CD4-positive, alpha-beta T cell treated with Interleukin-4 for 1 hour (primary cell): ENCODE measurements around the gene SFXN4.

Experiments used
- DNase-seq, 2 donors: peaks; one replicate each; pipeline ENCODE4 v3.0.0-alpha.2; 2020 to 2022

Gene SFXN4, protein sequence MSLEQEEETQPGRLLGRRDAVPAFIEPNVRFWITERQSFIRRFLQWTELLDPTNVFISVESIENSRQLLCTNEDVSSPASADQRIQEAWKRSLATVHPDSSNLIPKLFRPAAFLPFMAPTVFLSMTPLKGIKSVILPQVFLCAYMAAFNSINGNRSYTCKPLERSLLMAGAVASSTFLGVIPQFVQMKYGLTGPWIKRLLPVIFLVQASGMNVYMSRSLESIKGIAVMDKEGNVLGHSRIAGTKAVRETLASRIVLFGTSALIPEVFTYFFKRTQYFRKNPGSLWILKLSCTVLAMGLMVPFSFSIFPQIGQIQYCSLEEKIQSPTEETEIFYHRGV

DNA sequence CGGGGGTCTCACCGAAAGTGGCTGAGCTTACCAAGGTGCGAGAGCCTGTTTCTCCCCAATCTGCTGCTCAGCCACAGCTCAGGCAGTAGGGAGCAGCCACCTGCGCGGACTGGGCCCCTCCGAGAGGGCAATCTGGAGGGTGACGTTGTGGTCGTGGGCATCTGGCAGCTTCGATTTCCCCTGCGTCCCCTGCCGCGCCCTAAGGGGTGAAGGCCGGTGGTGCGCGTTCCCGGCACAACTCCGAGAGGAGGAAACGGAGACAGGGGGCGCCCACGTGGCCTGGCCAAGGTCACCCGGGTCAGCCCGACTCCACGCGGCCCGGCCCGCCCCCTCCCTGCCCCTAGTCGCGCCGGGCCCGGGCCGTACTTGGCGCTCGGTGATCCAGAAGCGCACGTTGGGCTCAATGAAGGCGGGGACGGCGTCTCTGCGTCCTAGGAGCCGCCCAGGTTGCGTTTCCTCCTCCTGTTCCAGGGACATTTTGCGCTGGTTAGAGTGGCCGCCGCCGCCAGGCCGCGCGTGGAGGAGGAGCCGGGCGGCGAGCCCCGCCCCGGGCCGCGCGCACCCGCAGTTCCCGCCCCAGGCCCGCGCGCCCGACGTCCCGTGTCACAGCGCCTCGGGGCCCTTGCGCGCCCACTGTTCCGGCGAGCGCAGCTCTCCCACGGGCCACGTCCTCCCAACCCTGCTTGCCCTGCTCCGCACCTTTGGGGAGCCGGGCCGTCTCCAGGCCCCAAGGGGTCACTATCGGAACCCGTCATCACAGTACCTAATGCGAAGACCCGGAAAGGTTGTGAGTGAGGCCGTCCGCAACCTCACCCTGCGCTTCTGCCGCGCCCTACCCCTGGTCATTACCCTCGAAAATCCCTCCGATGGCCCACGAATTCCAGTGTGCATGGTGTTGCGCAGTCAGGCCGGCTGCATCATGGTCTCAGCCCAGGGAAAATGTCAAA lies at the start of gene SFXN4:
SFXN4 (minus strand) TSS at position 544 of the 947 bp plus-strand sequence; CDS start at position 477, 67 bp downstream.
- peak; percentile 74 to 82 for DNase-seq

DNA sequence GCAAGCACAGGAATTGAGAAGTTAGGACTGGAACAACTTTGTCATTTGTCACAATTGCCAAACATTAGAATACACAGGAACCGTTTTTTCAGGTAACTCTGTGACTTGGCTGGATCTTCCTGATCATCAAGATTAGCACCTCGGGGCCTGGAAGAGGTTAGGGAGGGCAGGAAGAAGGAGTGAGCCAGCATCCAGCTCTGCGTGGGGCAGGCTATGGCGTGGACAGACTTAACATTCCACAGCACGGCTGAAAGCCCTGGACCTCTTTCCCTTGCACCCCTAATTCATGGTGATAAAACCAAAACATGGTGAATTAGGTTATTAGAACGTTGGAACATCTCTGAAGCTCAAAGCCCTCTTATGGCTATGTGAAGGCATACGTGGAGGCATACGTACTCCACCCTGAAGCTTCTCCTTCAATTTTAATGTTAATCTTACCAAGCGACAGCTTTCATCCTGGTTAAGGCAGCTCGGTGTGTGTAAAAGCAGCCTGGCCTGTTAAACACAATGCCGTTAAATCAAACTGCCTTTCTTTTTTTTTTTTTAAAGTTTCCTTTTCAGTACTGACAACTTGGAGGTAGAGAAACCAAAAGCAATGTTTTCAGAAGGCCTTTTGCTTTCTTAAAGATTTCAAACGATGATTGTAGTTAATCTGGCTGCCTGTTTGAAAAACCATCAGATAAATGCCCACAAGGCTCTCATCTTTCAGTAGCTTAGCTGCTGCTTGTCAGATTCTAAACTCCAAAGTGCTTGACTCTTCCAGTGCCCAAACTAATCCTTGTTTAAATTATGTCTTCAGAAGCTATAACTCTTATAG lies 46.3 kb upstream of the SFXN4 start:
- DNase-seq, result peak in 1 of 2 donors; percentile 59

DNA sequence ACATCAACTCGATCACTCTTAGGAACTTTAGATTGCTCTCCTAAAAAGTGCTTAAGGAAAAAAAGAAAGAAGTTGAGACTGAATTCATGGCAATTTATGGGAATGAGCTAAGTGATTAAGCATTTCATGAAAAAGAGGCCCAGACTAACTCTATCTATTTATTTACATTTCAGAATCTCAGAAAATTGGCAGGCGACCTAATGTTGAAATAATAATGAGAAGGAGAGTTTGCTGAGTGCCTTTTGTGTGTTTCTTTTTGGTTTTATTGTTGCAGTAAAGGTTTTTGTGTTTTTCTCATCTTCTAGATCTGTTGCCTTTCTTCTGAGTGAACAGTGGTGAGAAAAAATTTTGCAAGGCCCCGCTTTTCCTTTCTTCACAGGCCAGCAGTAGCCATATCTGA lies 45.7 kb upstream of the SFXN4 start:
- DNase-seq, result no peak

DNA sequence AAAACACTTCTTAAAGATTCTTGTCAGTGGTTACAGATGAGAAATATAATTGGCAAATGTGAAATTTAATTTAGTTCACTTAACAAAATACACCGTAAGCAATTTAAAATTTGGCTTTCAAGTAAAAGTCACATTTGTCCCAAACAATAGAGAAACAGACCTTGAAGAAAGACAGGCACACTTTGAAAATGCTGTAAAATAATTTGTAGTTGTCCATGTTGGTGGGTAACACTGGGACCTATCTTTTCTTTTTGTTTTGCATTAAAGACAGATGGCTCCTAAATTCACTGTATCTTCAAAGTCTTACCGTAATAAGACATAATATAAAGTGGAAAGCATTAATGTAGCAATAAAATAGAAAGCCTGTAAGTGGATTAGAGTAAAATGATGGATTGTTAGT lies 45.1 kb upstream of the SFXN4 start:
- DNase-seq, result no peak

DNA sequence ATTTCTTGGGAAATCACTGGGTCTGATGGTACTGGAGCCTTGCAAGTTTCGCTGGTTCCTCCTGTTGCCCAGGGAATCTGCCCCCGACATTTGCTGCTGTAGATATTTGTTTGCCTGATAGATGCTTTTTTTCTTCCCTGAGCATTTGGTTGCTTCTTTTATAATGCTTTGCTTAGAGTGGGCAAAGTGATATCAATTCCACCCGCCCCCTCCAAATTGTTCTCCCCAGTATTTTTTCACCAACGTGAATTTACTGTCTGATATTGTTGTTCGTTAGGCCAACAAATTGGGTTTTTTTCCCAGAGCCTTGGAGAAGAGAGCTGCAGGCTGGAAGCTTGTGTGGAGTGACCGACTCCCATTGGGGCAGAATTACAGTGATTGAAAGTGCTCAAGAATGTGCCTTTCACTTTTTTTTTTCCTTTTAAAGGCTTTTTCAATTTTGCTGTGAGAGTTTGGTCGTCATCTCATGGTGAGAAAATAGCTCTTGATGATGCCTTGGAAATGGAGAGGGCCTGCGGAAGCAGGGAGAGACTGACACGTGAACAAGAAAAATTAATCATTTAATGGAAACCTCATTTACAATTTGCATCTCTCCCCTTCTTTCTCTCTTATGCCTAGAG lies 44.3 kb upstream of the SFXN4 start:
- no peak for DNase-seq

DNA sequence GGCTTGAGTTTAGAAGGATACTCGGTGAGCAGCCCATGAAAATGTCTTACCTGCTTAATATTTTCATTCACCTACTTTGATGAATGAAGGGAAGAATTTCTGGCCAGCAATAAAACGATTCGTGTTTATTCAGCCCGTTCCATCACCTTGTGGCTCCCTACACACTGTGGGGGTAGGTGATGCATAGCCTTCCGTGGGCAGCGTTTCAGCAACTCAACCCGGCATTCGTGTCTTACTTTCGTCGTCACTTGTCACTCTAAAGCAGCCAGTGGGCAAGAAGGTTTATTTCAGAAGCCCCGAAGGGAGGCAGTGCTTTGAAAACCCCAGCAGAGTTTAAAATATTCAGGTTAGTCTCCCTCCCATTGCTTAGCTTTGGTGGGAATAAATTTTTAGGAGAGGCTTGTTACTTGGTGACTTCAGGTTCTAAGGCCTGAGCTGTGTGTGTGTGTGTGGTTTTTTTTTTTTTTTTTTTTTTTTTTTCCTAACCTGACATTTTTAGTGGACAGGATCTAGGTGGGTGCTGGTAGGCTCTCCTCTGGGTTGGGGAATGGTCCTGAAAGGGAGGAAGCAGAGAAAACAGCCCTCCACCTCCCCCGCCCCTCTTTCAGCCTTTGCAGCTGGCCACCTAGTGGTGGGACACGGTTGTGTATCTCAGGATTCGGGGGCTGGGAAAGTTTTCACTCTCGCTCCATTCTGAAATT lies 43.7 kb upstream of the SFXN4 start:
- peak; percentile 54 to 56 for DNase-seq

DNA sequence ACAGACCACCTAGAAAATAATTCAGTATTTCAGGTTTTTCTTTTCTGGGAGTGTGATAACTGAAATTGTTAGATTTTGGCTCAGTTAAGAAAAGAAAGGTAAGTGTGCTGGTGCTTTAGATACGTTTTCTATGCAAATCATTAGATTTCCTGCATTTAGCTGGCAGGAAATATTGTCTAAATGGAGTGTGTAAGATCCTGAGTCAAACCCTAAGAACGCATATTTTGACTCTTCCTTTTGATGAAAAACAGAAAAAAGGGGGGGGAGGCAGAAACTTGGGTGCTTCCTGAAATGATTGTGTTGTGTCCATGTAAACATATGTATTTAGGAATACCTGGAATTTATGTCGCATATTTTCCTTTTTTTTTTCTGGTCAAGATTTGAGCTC lies 43.0 kb upstream of the SFXN4 start:
- DNase-seq, result peak in 1 of 2 donors; percentile 15

DNA sequence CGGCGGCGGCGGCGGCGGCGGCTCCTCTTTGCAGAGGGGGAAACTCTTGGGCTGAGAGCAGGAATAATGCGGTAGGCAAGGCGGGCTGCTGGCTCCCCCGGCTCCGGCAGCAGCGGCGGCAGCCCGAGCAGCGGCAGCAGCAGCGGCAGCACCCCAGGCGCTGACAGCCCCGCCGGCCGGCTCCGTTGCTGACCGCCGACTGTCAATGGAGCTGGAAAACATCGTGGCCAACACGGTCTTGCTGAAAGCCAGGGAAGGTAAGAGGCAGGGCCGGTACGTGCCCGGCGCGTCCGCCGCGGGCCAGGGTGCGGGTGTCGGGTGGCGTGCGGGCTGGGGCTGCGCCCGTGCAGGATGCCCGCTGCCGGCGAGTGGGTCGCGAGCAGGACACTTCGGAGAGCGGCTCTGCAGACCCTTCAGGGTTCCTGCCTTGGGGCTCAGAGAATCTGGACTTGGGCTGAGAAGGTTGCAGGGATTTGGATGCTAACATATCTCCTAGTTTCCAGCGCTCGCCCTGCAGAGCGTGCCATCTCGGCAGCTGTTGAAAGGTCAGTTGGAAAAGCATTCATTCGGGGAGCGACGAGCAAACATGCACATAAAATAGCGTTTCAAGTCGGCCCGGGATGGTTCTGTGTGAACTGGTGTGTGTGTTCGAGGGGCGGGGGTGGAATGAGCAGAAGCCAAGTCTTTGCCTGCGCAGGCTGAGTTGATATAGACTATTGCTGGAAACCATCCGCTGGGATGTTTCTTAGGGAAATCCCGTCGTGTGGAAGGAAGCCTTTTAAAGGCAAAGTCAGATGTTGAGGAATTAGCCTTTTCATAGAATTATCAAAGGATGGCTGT lies 42.4 kb upstream of the SFXN4 start:
- peak; percentile 13 to 31 for DNase-seq

DNA sequence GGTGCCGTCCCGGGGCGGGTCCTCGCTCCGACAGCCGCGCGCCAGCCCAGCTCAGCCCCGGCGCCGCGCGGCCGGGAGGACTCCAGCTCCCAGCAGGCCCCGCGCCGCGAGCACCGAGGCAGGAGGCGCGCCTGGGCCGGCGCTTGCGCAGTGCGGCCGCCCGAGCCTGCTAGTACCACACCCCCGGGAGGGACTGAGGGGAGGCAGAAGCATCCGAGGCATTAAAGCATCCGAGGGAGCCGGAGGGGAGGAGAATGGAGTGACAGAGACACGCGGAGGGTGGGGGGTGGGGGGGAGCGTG lies 41.8 kb upstream of the SFXN4 start, which contains the start of gene GRK5:
GRK5 (plus strand) TSS at position 206 of the 301 bp plus-strand sequence. CDS start 347 bp downstream, outside the sequence.
- peak; percentile 97 to 98 for DNase-seq

DNA sequence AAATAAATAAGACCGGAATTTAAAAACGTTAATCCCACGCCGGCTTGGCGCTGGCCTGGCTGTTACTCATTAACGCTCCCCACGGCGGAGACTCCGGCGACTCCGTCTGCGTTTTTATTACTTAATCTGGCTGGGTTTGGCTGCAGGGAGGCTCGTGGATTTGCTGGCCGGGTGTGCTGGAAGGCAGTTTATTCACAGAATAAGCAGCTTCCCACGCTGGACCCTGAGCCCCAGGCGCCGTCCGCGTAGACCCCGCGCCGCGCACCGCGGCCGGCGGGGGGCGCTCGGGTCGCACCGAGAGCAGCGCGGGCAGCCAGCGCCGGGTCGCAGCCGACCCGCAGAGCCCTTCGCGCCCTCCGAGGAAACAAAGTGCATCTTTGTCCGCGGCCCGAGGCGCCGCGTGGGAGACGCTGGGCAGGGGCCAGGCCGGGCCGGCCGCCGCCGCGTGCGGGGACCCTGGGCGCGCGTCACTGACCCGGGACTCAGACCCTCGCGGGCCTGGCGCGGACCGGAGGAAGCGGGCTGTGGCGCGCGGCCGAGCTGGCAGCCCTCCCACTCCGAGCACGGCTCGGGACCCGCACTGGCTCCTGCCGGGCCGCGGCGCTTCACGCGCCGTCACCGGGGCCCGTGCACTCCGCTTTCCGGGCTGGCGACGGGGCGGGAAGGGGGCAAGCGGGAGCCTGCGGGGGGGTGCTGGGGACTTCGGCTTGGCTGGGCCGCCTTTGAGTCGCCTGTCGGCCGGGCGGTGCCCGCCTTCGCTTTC lies 41.3 kb upstream of the SFXN4 start:
- DNase-seq, result peak; percentile 69 to 71

DNA sequence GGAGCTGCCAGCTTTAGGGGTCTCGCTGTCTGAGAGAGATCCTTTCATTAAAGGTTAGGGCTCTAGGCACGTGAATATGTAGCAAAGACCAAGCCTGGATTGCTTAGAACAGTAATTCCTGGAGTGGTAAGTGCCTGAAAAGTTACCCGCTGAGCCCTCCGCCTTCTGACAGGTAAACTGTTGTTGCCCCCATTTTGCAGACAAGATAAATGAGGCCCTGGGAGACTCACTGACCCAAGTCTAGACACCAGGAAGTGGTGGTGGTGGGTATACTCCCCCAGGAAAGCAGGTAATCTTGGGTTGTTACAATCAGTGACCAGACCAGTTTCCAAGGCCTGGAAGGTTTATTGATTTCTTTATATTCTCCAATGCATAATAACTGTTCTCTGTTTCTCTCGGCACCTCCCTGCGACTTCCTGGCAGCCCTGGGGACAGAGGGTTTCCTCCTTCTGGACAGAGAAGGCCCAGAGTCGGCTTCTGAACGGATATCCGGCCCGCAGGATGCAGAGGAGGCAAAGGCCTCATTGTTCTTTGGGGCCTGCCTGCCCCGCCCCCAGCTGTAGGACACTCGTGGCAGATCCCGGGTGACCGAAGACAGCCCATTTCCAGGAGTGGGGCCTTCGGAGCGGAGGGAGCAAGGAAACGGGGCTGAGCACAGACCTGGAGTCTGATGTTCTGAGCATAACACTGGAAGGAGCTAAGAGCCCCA lies 40.5 kb upstream of the SFXN4 start:
- DNase-seq, result peak; percentile 35 to 45

DNA sequence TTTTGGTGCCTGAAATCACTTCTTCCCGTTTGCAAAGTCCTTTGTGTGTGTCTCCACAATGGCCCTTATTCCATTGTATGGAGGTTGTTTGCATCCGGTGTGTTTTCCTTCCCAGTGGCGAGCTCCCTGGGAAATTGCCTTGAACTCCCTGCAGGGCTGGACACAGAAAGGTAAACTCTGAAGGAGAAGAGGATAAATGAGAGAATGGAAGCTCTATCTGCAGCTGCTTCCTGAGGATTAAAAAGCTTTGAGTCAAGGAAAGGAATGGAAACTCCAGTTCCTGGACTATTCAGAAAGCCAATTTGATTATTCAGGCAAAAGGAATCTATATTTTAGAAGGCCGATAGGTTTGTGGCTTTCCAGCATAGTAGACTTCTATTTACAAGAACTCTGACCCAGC lies 37.5 kb upstream of the SFXN4 start:
- no peak for DNase-seq

DNA sequence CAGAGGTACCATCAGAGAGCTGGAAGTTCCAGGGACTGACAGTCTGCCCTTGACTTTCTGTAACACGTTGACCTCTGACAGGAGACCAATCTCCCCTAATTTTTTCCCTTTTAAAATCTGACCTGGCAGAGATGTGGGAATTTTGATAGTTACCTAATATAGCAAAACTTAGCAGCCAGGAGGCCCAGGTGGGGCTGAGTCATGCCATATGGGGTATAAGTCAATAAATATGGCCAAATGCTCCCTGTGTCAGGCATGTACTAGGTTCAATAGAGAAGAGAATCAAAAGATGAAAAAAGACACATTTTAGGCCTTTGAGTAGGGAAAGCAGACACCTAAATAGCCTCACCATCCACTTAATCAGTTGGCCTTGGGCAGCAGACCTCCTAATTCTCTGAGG lies 35.7 kb upstream of the SFXN4 start:
- no peak for DNase-seq

DNA sequence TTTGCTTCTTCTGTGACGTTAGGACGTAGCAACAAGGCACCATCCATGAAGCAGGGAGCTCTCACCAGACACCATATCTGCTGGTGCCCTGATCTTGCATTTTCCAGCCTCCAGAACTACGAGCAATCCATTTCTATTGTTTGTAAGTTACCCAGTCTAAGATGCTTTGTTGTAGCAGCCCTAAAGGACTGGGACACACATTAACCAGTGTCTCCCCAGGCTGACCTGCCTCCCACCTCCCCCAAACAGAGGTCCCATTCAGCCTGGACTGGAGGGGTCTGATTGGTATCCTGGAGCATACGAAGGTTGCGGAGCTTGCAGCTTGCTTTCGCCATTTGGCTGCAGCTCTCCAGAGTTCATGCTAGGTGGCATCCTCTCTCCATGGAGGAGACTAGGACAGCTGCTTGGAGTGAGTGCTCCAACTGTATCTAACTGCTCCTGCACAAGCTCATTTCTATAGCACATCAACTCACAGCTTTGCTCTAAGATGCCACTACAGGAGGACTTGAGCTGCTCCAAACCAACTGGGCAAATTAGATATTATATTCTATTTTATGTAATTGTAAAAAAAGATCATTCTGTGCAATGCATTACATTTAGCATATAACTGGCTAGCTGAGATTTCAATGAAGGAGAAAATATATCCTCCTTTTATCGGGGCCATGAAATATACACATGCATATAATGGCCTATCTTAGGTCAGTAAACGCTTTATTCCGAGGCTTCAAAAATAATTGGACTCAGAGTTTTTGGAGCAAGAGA lies 33.9 kb upstream of the SFXN4 start:
- peak; percentile 60 to 65 for DNase-seq

DNA sequence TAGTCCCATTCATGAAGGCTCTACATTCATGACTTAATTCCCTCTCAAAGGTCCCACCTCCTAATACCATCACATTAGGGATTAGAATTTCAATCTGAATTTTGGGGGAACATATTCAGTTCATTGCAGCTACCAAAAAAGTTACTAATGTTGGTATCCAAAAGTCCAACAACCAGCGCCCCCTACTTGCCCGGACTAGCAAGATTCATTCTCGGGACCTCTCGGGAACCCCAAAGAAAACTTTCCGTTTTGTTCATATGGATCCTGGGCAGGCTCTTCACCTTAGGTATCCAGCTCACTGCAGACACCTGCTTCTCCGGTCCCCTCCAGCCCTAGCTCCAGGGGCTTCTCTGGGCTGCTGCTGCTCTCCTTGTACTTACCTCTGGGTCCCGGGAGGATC lies 32.9 kb upstream of the SFXN4 start:
- DNase-seq, result peak; percentile 20 to 22

DNA sequence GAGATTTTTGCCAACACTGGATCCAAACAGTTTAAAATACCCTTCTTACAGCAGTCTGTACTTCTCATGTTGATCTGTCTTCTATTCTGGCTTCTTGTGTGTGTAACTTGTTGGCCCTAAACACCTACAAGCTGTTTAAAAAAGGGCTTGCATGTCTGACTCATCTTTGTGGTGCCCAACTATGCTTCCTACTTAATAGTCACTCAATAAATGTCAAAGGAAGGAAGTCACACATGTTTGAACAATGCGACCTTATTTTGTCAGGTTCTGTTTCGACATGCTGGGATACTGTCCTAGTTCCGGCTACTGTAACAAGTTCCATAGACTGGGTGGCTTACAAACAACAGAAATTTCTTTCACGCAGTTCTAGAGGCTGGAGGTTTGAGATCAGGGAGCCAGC lies 32.4 kb upstream of the SFXN4 start:
- no peak for DNase-seq

DNA sequence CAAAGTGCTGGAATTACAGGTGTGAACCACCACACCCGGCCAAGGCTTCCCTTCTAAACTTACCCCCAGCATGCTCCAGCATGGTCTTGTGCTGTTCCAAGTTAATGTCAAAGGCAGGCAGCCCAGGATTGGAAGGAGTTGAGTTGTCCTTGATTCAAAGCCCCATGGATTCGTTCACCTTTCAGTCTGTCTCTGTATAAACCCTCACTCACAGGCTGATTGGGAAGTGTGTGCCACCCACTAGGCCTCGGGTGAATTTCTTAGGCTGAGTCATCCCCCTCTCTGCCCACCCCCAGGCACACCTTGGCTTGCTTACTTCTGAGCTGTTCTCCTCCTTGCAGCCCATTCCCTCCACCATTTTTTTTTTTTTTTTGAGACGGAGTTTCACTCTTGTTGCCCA lies 26.4 kb upstream of the SFXN4 start:
- DNase-seq, result no peak

DNA sequence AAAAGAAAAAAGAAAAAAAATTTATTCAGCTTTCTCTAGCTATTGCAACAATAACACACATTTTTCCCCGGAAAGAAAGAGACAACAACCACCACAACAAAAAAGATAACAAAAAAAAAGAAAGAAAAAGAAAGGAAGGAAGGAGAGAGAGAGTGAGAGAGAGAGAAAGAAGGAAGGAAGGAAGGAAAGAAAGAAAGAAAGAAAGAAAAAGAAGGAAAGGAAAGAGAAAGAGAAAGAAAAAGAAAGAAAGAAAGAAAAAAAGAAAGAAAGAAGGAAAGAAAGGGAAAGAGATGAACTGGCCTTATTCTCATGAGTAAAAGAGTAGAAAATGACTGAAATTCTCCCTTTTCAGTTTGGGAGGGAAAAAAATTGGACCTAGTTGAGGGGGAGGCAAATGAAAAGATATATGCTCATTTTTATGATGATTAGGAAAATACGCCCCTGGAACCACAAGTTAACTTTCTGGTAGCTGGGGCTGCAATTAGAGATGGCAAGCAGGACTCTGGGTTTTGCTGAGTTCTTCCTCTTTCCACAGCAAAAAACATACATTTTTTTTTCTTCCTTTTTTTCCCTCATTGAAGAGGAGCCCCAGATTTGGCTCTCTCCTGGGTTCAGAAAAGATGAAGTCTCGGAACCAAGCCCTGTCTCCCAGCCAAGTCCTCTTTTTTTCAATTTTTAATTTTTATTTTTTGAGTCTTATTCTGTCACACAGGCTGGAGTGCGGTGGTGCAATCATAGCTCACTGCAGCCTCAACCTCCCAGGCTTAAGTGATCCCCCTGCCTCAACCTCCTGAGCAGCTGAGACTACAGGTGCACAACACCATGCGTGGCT lies 25.7 kb upstream of the SFXN4 start:
- no peak for DNase-seq
